ENCODE data around the gene TRERF1.

DNA sequence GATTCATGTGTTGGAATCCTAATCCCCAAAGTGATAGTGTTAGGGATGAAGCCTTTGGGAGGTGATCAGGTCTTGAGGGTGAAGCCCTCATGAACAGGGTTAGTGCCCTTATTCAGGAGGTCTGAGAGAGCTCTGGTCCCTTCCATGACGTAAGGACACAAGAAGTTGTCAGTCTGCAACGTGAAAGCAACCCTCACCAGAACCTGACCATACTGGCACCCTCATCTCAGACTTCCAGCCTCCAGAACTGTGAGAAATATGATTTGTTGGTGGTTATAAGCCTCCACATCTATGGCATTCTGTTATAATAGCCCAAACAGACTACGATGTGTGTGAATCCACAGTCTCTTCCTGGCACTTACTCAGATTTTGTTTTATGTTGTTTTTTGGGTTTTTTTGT is 90.7 kb downstream of the TRERF1 start:
- TF ChIP-seq POLR2A (IDR thresholded peaks at IDR 0.05; ENCODE audit: low read length) (no peak), GATA1 (IDR thresholded peaks at IDR 0.05; ENCODE audit: low read depth, low read length) (no peak)
